Fibroblast of pulmonary artery (primary cell): ENCODE results near the gene KCP.
A peak's percentile ranks its signal among the peaks of the same experiment; 100 is the strongest.

ENCODE experiments used
- DNase-seq: peaks from one replicate; pipeline ENCODE4 v3.0.0-alpha.2; 2010; ENCODE audit warnings: low read depth
- H3K4me3 ChIP-seq: replicated peaks from 2 replicates; pipeline ENCODE4 v1.5.1; 2011; ENCODE audit warnings: low read depth, mild to moderate bottlenecking, control low read depth, low read length, moderate library complexity
- CTCF ChIP-seq: IDR thresholded peaks from 2 replicates; pipeline ENCODE4 v1.5.1; 2011; ENCODE audit warnings: mild to moderate bottlenecking, control low read depth, low read length, inconsistent platforms; ENCODE audit errors: missing control alignments

KCP gene

GRCh38 chr7:128829391-128830166, 80.9 kb downstream of the KCP start:
- DNase-seq, result peak; percentile 40
- peak overlapping the region; percentile 43 for H3K4me3 ChIP-seq

GRCh38 chr7:128827971-128828711, 82.4 kb downstream of the KCP start:
- peak; percentile 74 for DNase-seq
- no peak overlapping the region for H3K4me3 ChIP-seq
- TF ChIP-seq CTCF, result no peak

More at GRCh38 chr7:128829391-128830166, 80.9 kb downstream of the KCP start:
- TF ChIP-seq CTCF, result no peak

GRCh38 chr7:128827248-128827958, 83.1 kb downstream of the KCP start:
- peak; percentile 54 for DNase-seq
- H3K4me3 ChIP-seq, result no peak overlapping the region
- TF ChIP-seq CTCF, result no peak

DNA sequence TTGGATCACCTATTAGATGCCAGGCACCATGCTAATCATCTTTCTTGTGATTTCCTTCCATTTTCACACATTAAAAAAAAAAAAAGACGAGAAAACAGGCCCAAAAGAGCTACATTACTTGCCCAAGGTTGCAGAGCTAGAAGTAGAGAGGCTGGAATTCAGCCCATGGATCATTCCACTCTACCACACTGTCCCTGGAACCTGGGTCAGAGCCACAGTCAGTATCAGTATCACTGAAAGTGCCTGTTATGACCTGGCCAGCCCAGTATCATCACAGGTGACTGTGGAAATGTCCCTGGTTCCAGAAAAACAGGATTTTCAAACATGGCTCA, 83.6 kb downstream of the KCP start:
- TF ChIP-seq CTCF, result no peak
- H3K4me3 ChIP-seq, result no peak overlapping the region
- no peak for DNase-seq
